ENCODE measurements around the gene NKD2.

Gene NKD2

DNA sequence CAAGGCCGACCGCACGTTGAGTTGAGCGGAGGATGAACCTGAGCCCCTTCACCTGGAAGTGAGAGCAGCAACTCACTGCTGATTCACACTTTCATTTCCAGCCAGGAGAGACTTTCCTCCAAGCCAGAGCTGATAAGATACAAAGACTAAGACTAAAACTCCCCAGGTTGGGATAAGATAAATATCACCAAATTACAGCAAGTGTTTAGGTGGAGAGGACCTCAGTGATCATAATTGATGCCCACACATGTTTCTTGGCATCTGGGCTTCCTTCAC, 6.4 kb upstream of the NKD2 start:
- H3K4me3 ChIP-seq (ENCODE audit: low read depth, low read length) = no peak overlapping the region
- DNase-seq (ENCODE audit: low read depth) = no peak
- TF ChIP-seq, protein P1, sequence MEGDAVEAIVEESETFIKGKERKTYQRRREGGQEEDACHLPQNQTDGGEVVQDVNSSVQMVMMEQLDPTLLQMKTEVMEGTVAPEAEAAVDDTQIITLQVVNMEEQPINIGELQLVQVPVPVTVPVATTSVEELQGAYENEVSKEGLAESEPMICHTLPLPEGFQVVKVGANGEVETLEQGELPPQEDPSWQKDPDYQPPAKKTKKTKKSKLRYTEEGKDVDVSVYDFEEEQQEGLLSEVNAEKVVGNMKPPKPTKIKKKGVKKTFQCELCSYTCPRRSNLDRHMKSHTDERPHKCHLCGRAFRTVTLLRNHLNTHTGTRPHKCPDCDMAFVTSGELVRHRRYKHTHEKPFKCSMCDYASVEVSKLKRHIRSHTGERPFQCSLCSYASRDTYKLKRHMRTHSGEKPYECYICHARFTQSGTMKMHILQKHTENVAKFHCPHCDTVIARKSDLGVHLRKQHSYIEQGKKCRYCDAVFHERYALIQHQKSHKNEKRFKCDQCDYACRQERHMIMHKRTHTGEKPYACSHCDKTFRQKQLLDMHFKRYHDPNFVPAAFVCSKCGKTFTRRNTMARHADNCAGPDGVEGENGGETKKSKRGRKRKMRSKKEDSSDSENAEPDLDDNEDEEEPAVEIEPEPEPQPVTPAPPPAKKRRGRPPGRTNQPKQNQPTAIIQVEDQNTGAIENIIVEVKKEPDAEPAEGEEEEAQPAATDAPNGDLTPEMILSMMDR (IDR thresholded peaks at IDR 0.05; ENCODE audit: low read depth, low read length) = no peak
- TF ChIP-seq, protein P2, sequence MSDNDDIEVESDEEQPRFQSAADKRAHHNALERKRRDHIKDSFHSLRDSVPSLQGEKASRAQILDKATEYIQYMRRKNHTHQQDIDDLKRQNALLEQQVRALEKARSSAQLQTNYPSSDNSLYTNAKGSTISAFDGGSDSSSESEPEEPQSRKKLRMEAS (IDR thresholded peaks at IDR 0.05; ENCODE audit: low read depth, low read length) = 0 out of 2 replicates have a peak, but pooled peaks have one; percentile 0

DNA sequence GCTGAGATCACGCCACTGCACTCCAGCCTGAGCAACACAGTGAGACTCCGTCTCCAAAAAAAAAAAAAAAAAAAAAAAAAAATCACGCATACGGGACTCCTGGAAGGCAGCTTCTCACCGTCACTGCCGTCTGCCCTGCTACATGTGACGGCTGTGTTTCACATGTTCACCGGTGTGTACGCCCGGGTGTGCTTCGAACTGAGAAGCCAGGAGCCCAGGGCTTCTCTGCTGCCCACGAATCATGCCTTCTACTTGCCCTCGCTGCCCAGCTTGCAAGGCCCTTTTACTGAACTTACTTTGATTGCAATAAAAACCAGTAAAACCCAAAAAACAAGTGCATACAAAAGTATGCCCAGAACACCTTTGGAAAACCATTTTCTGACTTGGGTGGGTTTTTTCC, 5.8 kb upstream of the NKD2 start:
- TF ChIP-seq, protein P1 (IDR thresholded peaks at IDR 0.05; ENCODE audit: low read depth, low read length) = no peak
- TF ChIP-seq MYC (IDR thresholded peaks at IDR 0.05; ENCODE audit: low read depth, low read length) (no peak), POLR2A (IDR thresholded peaks at IDR 0.05; ENCODE audit: extremely low read depth, insufficient read length) (no peak)
- TF ChIP-seq, protein P2 (IDR thresholded peaks at IDR 0.05; ENCODE audit: low read depth, low read length) = no peak
- no peak for DNase-seq (ENCODE audit: low read depth)
- H3K4me3 ChIP-seq (ENCODE audit: low read depth, low read length) = no peak overlapping the region

DNA sequence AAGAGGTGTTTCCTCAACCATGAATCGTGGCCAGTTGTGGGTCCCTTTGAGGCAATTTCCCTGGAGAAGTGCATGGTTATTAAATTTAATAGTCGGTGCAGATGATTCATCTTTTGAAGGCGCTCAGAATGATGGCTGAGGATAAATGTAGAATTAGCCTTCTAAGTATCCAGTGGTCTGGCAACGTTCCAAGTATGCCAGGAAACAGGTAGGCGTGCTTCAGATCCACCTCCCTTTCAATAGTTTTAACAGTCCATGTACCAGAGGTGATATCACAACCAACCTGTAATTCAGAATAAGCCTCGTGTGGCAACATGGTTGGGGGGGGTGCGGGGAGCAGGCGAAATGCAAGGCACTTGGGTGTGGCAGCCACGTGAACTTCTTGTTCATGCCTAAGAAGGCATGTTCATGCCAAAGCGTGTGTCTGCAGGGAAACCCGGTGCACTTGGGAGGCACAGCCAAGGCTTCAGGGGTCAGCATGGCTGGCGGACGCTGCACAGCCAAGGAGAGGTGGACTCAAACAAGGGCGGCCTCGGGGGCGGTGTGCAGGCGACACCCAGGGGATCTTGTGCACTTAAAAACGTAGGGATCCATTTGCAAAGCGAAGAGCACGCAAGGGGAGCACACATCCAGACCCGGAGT, 5.2 kb upstream of the NKD2 start:
- DNase-seq (ENCODE audit: low read depth) = peak; percentile 49
- no peak for TF ChIP-seq POLR2A (IDR thresholded peaks at IDR 0.05; ENCODE audit: extremely low read depth, insufficient read length)
- TF ChIP-seq, protein P1 (IDR thresholded peaks at IDR 0.05; ENCODE audit: low read depth, low read length) = no peak
- TF ChIP-seq MYC (IDR thresholded peaks at IDR 0.05; ENCODE audit: low read depth, low read length) = peak; percentile 4; the same call in 1 of the 2 replicates
- TF ChIP-seq, protein P2 (IDR thresholded peaks at IDR 0.05; ENCODE audit: low read depth, low read length) = no peak
- H3K4me3 ChIP-seq (ENCODE audit: low read depth, low read length) = no peak overlapping the region

DNA sequence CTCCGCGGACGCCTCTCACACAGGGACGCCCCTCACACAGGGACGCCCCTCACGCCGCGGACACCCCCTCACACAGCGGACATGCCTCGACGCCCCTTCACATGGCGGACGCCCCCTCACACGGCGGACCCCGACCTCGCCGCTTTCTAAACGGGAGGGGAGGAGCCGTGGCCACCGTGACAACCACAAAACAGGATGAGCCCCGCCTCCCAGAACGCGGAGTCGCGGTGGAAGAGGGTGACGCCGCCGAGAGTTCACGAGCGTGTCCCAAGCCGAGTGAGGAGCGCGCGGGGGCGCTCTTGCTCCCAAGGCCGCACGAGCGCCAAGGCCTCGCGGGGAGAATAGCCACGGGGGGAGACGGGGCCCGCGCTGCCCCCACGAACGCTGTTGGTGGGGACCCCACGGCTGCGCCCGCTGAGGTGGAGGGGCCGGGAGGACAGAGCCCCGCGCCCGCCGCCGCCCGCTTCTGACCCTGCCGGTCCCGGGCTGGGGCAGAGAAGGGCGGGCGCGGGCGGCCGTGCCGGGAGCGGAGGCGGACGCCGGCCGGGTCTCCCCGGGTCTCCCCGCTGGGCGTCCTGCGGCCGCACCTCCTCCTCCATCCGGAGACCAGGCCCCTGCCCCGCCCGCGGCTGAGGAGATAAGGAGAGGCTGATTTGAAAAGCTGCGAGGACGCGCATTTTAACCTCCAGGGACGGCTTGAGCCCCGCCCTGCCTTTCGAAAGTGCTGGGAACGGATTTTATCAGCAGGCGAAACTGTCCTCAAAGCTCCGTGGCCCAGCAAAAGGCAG, 3.9 kb upstream of the NKD2 start:
- no peak overlapping the region for H3K4me3 ChIP-seq (ENCODE audit: low read depth, low read length)
- TF ChIP-seq, protein P2 (IDR thresholded peaks at IDR 0.05; ENCODE audit: low read depth, low read length) = peak; percentile 65
- peak; percentile 62 for TF ChIP-seq MYC (IDR thresholded peaks at IDR 0.05; ENCODE audit: low read depth, low read length)
- no peak for TF ChIP-seq POLR2A (IDR thresholded peaks at IDR 0.05; ENCODE audit: extremely low read depth, insufficient read length)
- TF ChIP-seq, protein P1 (IDR thresholded peaks at IDR 0.05; ENCODE audit: low read depth, low read length) = peak; percentile 39
- DNase-seq (ENCODE audit: low read depth) = peak; percentile 90

DNA sequence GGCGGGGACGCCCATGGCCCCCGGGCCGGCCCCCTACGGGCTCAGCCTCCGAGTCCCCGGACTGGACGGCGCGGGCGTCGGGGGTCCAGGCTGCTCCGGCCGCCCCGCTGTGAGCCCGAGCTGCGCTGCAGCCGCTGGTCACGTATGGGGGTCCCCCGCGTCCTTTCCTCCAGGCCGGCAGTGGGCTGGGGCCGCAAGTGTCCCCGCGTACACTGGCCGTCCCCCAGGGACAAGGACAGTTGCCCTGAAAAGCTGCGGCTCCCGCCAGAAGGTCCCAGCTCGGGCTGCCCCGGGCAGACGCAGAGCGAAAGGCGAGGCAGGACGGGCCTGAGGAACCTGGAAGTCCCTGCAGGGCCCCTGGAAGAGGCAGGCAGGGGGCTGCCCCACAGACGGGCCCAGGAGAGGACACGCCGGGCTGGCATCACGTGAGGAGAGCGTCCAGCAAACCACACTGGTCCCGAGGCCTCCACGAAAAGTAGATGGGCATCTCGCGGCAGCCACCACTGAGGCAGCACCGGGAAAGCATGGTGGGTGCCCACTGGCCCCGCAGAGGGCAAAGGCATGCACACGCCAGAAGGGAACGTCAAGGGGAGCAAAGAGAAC, 3.3 kb upstream of the NKD2 start:
- TF ChIP-seq, protein P2 (IDR thresholded peaks at IDR 0.05; ENCODE audit: low read depth, low read length) = no peak
- TF ChIP-seq, protein P1 (IDR thresholded peaks at IDR 0.05; ENCODE audit: low read depth, low read length) = no peak
- no peak for TF ChIP-seq MYC (IDR thresholded peaks at IDR 0.05; ENCODE audit: low read depth, low read length)
- TF ChIP-seq POLR2A (IDR thresholded peaks at IDR 0.05; ENCODE audit: extremely low read depth, insufficient read length) = no peak
- DNase-seq (ENCODE audit: low read depth) = no peak
- H3K4me3 ChIP-seq (ENCODE audit: low read depth, low read length) = no peak overlapping the region

Measured in NB4 (cell line).